GM12872 (cell line): ENCODE measurements around the gene LMTK3.
A peak's percentile ranks its signal among the peaks of the same experiment; 100 is the strongest.

ENCODE experiments used
- TF ChIP-seq, protein P1 (sequence below): IDR thresholded peaks from 3 replicates; pipeline ENCODE4 v1.5.1; 2011; ENCODE audit warnings: low read depth, mild to moderate bottlenecking, low read length, moderate library complexity; ENCODE audit not compliant: insufficient read depth

The LMTK3 gene

DNA sequence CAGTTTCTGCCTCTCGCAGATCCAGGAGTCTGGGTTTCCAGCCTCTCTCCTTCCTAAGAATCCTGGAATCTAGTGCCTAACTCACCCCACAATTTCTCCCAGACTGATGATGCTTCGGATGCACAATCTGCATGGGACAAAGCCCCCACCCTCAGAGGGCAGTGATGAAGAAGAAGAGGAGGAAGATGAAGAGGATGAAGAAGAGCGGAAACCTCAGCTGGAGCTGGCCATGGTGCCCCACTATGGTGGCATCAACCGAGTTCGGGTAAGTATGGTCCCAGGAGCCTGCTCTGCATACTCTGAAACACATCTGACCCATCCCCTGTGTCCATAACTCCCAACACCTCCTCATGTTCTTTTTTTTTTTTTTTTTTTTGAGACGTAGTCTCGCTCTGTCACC, 65.1 kb downstream of the LMTK3 start:
- TF ChIP-seq, protein P1, sequence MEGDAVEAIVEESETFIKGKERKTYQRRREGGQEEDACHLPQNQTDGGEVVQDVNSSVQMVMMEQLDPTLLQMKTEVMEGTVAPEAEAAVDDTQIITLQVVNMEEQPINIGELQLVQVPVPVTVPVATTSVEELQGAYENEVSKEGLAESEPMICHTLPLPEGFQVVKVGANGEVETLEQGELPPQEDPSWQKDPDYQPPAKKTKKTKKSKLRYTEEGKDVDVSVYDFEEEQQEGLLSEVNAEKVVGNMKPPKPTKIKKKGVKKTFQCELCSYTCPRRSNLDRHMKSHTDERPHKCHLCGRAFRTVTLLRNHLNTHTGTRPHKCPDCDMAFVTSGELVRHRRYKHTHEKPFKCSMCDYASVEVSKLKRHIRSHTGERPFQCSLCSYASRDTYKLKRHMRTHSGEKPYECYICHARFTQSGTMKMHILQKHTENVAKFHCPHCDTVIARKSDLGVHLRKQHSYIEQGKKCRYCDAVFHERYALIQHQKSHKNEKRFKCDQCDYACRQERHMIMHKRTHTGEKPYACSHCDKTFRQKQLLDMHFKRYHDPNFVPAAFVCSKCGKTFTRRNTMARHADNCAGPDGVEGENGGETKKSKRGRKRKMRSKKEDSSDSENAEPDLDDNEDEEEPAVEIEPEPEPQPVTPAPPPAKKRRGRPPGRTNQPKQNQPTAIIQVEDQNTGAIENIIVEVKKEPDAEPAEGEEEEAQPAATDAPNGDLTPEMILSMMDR, result no peak

DNA sequence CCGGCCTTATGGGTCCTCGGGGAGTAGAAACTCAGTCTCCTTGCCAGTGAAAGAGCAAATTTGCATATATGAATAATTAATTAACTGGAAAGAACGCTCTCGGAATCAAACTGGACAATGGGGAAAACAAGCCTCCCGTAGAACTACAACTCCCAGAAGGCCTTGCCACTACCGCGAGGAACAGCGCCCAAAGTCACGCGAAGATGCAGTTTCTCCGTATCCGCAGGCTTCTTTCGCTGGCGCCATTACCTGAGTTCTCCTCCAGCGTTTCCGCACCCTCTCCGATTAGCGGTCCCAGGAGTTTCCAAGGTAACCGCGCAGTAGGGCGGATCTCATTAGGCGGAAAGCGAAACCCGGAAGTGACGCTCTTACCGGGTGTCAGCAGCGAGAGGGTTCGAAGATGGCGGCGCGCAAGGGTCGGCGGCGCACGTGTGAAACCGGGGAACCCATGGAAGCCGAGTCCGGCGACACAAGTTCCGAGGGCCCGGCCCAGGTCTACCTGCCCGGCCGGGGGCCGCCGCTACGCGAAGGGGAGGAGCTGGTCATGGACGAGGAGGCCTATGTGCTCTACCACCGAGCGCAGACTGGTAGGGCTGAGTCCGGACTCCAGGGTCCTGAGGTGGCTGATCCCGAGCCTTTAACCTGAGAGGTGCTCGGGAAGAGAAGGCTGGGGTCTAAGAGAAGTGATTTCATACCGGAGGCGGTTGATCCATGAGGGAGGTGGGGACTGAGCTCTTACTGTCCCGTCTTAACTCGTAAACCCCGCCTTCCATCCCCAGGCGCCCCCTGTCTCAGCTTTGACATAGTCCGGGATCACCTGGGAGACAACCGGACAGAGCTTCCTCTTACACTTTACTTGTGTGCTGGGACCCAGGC, 65.8 kb downstream of the LMTK3 start, which contains the start of gene GRWD1:
GRWD1 (plus strand) TSS at position 378 of the 876 bp plus-strand sequence; CDS start at position 401, 23 bp downstream.
- TF ChIP-seq, protein P1, result no peak

DNA sequence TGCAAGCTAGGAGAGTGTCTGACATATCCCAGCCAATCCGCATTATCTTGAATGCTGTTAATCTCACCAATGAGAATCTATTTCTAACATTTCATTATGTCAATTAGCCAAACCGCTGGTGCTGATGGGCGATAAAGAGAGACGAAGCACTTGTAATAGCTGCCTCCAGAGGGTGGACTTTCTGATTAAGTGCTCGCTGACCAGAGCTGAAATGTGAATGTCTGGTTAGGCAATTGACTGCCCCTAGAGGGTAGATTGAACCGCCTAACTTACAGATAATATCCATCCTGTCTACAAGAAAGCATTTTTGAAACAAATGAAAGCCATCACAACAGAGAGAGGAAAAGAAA, 66.4 kb downstream of the LMTK3 start:
- TF ChIP-seq, protein P1, result peak; percentile 52

DNA sequence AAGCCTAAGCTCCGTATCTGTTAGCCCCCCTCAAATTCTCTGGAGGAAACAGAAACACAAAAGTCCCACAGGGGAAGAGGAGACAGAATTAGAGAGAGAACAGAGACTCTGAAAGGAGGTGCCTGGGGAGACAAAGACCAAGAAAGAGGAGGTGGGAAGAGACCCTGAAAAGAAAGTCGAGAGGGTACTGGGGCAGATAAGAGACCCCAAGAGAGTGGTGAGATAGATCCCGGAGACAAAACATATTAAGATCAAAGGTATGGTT, 66.8 kb downstream of the LMTK3 start:
- TF ChIP-seq, protein P1, result no peak

DNA sequence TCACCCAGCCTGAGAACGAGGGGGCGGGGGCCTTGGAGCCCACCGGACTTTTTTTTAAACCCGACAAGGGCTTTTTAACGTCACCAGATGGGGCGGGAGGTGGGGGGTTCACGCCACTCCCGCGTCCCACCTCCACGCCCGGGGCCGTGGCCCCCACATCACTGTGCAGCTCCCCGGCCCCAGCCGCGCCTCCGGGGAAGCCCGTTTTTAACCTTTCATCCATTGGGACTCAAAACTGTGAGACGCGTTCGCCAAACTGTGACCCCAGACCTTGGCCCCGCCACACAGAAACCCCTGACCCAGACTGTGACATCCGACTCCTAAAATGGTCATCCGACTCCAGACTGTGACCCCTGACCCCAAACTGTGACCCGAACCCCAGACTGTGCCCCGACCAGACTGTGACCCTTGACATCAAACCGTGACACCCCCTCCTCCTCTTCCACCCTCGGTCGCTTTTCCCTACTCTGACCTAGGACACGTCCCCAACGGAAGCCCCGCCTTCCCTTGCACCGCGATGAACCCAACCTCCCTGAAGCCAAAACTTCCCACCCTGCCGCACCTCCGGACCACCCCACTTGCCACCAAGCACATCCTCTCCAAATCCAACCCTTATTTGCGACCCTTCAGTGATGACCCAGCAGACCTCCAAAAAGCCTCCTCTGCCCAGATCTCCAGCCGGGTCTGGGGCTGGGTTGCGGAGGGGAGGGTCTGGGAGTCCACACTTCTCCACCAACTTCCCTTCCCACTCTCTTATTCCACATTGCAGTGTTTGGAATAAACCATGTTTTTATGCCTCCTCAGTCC, 67.3 kb downstream of the LMTK3 start:
- TF ChIP-seq, protein P1, result no peak

DNA sequence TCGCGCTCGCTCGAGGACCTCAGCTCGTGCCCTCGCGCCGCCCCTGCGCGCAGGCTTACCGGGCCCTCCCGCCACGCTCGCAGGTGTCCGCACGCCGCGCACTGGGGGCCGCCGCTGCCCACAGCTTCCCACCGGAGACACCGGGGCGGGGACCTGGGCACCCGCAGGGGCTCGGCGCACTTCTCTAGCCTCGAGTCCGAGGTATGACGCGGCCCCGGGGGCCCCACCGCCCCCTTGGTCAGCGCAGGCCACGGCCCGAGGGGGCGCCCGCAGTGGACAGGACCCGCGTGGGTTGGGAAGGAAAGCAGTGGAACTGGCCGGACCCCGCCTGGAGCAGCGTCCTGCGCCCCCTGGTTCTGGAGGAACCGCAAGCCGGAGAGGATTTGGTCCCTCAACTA, 67.9 kb downstream of the LMTK3 start:
- TF ChIP-seq, protein P1, result no peak

DNA sequence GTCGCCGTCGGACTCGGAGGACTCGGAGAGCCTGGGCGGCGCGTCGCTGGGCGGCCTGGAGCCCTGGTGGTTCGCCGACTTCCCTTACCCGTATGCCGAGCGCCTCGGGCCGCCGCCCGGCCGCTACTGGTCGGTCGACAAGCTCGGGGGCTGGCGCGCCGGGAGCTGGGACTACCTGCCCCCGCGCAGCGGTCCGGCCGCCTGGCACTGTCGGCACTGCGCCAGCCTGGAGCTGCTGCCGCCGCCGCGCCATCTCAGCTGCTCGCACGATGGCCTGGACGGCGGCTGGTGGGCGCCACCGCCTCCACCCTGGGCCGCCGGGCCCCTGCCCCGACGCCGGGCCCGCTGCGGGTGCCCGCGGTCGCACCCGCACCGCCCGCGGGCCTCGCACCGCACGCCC, 68.4 kb downstream of the LMTK3 start:
- TF ChIP-seq, protein P1, result no peak
